IPS DF 6.9 (cell line): Measurements from ENCODE around the gene MORN3.
"Not testable (repeated sequence)": the region's sequence is repeated elsewhere in the genome, so short reads cannot be mapped to it uniquely, and the experiment has no call there.

Experiments used
- DNase-seq: peaks from one replicate; pipeline ENCODE4 v3.0.0-alpha.2; 2013; ENCODE audit warnings: low read depth, low spot score
- H3K27ac ChIP-seq: one replicate; pipeline ENCODE4 v1.5.1; 2013; ENCODE audit warnings: low read length, control low read depth
- H3K27me3 ChIP-seq: 2 replicates; pipeline ENCODE4 v1.6.1; 2013; ENCODE audit warnings: mild to moderate bottlenecking, low read length; ENCODE audit not compliant: control insufficient read depth, insufficient read depth
- H3K36me3 ChIP-seq: 2 replicates; pipeline ENCODE4 v1.6.1; 2013; ENCODE audit warnings: low read length; ENCODE audit not compliant: control insufficient read depth, insufficient read depth
- H3K4me1 ChIP-seq: 2 replicates; pipeline ENCODE4 v1.6.1; 2013; ENCODE audit warnings: low read length; ENCODE audit not compliant: control insufficient read depth, insufficient read depth
- H3K4me3 ChIP-seq: 2 replicates; pipeline ENCODE4 v1.5.1; 2013; ENCODE audit warnings: mild to moderate bottlenecking, low read length
- H3K9me3 ChIP-seq: 2 replicates; pipeline ENCODE4 v1.6.1; 2013; ENCODE audit warnings: low read length, inconsistent platforms; ENCODE audit not compliant: control insufficient read depth, insufficient read depth
- WGBS: extraction: QIAGEN DNeasy Blood & Tissue Kit; methylation state at CpG from one replicate; pipeline ENCODE4 v1.1.7; 2013; ENCODE audit warnings: mixed read lengths, missing lambda C conversion rate; ENCODE audit not compliant: insufficient read length, insufficient coverage; 5-methylcytosine and 5-hydroxymethylcytosine counted together

The MORN3 gene

DNA sequence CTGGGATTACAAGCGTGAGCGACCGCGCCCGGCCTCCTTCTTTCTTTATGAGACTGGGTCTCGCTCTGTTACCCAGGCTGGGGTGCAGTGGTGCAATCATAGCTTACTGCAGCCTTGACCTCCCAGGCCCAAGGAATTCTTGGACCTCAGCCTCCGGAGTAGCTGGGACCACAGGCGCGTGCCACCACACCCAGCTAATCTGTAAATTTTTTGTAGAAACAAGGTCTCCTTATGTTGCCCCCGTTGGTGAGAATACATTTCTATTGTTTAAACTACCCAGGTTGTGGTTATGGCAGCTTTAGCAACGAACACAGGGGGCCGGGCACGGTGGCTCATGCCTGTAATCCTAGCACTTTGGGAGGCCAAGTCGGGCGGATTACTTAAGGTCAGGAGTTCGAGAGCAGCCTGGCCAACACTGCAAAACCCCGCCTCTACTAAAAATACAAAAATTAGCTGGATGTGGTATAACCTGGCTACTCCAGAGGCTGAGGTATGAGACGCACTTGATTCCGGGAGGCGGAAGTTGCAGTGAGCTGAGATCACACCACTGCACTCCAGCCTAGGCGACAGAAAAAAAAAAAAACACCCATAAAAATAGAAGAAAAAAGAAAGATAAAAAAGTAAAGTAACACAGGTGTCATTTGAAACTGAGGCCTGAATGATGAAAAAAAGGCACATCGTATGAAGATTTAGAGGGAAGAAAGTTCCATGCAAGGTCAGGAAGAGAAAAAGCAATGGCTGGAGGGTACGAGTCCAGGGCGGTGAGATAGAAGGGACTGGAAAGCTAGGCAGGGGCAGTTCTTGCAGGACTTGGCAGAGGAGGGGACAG, 42.1 kb upstream of the MORN3 start:
- H3K4me1 ChIP-seq = no peaks in the 10 kb centered on the region; the same call in 1 of the 2 replicates
- H3K27ac ChIP-seq = no peak overlapping the region
- WGBS = no CpG with 5 or more reads among the region's 24 CpGs
- H3K27me3 ChIP-seq = no peaks in the 10 kb centered on the region
- no peak for DNase-seq
- no peaks in the 10 kb centered on the region for H3K9me3 ChIP-seq
- peak overlapping the region; percentile 79; the same call in 1 of the 2 replicates for H3K4me3 ChIP-seq
- H3K36me3 ChIP-seq = 0 out of 2 replicates have a peak, but pooled peaks cover 2% of the 10 kb centered on the region

DNA sequence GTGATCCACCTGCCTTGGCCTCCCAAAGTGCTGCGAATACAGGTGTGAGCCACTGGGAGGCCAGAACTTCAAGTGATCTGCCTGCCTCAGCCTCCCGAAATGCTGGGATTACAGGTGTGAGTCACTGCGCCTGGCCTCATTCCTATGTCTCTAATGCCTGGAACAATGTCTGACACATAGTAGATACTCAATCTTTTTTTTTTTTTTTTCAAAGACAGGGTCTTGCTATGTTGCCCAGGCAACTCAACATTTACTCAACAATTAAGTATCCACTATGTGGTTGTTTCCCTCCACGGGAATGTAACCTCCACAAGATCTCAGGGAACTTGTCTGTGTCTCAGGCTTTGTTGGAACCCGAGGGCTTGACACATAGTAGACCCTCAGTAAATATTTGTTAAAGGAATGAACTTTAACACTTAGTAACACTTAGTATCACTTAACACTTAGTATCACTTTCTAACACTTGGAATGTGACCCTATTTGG, 40.1 kb upstream of the MORN3 start:
- WGBS = no CpG with 5 or more reads among the region's 5 CpGs
- H3K27ac ChIP-seq = no peak overlapping the region
- no peaks in the 10 kb centered on the region; the same call in 1 of the 2 replicates for H3K4me1 ChIP-seq

DNA sequence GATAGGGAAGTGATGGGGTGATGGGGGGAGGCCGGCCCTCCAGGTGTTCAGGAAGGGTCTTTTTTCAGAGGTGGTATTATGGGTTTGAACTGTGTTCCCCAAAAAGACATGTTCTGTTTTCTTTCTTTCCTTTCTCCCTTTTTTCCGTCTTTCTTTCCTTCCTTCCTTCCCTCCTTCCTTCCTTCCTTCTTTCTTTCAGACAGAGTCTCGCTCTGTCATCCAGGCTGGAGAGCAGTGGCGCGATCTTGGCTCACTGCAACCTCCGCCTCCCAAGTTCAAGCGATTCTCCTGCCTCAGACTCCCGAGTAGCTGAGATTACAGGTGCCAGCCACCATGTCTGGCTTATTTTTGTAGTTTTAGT, 39.6 kb upstream of the MORN3 start:
- H3K27me3 ChIP-seq, DNase-seq, H3K4me3 ChIP-seq, H3K9me3 ChIP-seq, H3K4me1 ChIP-seq, H3K27ac ChIP-seq, H3K36me3 ChIP-seq: not testable (repeated sequence)
- WGBS = no CpG with 5 or more reads among the region's 8 CpGs

More for the DNA sequence above, 40.1 kb upstream of the MORN3 start:
- DNase-seq = no peak
- no peaks in the 10 kb centered on the region for H3K9me3 ChIP-seq
- H3K27me3 ChIP-seq = no peaks in the 10 kb centered on the region
- no peak overlapping the region for H3K4me3 ChIP-seq
- H3K36me3 ChIP-seq = no peaks in the 10 kb centered on the region

DNA sequence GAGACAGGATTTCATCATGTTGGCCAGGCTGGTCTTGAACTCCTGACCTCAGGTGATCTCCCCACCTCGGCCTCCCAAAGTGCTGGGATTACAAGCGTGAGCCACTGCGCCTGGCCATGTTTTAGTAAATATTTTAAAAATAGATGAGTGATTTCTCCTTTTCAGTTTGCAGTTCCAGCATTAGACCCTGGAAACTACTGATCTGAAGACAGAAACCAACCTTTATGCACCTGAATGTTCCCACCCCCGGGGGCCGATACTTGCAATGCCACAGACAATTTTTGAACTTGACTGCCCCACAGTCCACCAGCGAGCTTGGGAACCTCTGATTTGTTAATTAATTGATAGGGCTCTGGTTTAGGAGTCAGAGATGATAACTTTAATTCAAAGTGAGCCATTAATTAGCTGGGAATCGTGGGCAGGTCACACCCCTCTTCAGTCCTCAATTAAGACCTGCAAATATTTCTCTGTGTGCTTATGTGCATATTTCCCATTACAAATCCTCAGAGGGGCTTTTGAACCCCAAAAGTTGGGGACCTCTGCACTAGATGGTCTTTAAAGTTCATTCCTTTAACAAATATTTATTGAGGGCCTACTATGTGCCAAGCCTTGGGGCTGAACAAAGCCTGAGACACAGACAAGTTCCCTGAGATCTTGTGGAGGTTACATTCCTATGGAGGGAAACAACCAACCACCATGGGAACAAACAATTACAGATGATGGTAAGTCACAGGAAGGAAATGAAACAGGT, 39.0 kb upstream of the MORN3 start:
- Histone ChIP-seq H3K4me3 (no peak overlapping the region), H3K27ac (no peak overlapping the region), H3K4me1 (no peaks in the 10 kb centered on the region), H3K9me3 (no peaks in the 10 kb centered on the region), H3K27me3 (no peaks in the 10 kb centered on the region), H3K36me3 (no peaks in the 10 kb centered on the region)
- no CpG with 5 or more reads among the region's 7 CpGs for WGBS
- no peak for DNase-seq

DNA sequence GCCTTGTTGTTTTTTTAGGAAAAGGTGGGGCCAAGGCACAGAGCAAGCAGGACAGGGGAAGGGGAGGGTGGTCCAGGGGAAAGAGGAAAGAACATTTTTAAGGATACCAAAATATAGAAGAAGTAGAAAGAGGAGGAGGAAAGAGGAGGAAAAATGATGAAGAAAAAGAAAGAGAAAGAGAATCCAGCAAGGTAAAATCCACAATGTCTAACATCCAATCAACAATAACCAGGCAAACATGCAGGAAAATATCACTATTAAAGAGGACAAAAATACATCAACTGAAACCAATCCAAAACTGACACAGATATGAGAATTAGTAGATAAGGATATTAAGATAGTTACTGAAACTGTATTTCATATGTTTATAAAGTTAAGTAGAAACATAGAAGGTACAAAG, 36.1 kb upstream of the MORN3 start:
- DNase-seq = no peak
- Histone ChIP-seq H3K27ac (no peak overlapping the region), H3K9me3 (no peaks in the 10 kb centered on the region), H3K36me3 (no peaks in the 10 kb centered on the region), H3K4me3 (no peak overlapping the region), H3K27me3 (no peaks in the 10 kb centered on the region), H3K4me1 (no peaks in the 10 kb centered on the region; the same call in 1 of the 2 replicates)

DNA sequence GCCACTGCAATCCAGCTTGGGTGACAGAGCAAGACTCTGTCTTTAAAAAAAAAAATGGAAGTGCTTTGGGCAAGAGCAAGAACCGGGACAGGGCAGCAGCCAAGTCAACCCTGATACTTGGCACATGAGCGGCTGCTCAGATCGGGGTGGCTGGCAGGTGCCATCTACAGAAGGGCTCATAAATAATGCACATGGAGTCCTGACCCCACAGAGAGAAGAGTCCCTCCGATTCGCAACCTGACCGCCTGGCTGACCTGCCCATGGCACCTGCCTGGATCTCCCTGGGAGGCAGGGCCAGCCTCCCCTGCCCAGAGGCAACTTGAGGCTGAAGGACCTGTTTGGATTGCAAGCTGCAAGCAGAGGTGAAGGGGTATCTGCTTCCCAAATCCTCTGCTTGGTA, 33.5 kb upstream of the MORN3 start:
- no peak for DNase-seq
- Histone ChIP-seq H3K36me3 (no peaks in the 10 kb centered on the region), H3K4me3 (no peak overlapping the region), H3K4me1 (no peaks in the 10 kb centered on the region; the same call in 1 of the 2 replicates), H3K27me3 (no peaks in the 10 kb centered on the region), H3K9me3 (no peaks in the 10 kb centered on the region), H3K27ac (no peak overlapping the region)
- no CpG with 5 or more reads among the region's 6 CpGs for WGBS

DNA sequence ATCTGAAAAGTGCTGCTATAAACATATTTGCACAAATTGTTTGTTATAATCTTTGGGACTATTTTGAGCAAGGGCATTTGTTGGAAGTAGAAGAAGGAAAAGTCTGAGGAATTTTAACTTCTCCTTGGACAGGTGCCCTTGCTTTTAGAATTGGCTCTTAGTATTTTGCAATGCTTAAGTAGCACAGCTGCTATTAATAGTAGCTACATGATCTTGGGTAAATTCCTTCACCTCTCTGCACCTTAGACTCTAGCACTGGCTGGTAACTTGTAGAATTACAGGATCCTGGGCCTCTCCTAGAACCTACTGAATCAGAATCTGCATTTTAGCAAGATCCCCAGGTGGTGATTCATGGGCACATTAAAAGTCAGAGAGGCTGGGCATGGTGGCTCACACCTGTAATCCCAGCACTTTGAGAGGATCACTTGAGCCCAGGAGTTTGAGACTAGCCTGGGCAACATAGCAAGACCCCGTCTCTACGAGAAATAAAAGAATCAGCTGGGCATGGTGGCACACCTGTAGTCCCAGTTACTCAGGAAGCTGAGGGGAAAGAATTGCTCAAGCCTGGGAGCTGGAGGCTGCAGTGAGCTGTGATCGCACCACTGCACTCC, 32.3 kb upstream of the MORN3 start:
- DNase-seq = no peak
- Histone ChIP-seq H3K36me3 (no peaks in the 10 kb centered on the region), H3K27ac (no peak overlapping the region), H3K27me3 (no peaks in the 10 kb centered on the region), H3K9me3 (no peaks in the 10 kb centered on the region), H3K4me1 (no peaks in the 10 kb centered on the region; the same call in 1 of the 2 replicates), H3K4me3 (no peak overlapping the region)
- no CpG with 5 or more reads among the region's 3 CpGs for WGBS

DNA sequence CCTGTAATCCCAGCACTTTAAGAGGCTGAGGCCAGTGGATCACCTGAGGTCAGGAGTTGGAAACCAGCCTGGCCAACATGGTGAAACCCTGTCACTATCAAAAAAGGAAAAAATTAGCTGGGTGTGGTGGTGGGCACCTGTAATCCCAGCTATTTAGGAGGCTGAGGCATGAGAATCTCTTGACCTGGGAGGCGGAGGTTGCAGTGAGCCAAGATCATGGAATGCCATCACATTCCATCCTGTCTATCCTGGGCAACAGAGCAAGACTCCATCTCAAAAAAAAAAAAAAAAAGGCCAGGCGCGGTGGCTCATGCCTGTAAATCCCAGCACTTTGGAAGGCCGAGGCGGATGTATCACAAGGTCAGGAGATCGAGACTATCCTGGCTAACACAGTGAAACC, 28.4 kb upstream of the MORN3 start:
- not testable (repeated sequence) for H3K4me1 ChIP-seq, H3K27ac ChIP-seq

DNA sequence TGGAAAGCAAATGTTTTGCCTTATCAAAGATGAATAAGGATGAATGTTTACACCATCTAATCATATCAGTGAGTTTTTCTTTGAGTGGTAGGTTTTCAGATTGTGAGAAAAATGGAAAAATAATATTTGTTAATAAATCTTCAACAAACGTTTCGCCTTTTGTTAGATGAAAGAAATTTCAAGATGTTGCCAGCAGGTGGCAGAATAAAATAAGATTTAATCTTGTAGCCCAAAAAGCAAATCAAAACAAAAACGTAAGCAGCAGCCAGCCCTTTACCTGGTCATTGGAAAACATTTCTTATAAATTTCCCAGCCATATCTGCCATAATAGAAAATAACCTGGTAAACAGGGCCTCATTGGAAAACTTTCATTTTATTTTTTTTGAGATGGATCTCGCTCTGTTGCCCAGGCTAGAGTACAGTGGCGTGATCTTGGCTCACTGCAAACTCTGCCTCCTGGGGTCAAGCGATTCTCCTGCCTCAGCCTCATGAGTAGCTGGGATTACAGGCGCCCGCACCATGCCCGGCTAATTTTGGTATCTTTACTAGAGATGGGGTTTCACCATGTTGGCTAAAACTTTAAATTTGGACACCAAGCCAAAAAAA, 27.7 kb upstream of the MORN3 start:
- Histone ChIP-seq H3K27ac (no peak overlapping the region), H3K4me1 (no peaks in the 10 kb centered on the region), H3K27me3 (no peaks in the 10 kb centered on the region), H3K9me3 (no peaks in the 10 kb centered on the region), H3K4me3 (no peak overlapping the region), H3K36me3 (no peaks in the 10 kb centered on the region)
- WGBS = 80% methylated on average over 2 of the region's 9 CpGs
- DNase-seq = no peak

More for the DNA sequence above, 28.4 kb upstream of the MORN3 start:
- not testable (repeated sequence) for H3K36me3 ChIP-seq, H3K9me3 ChIP-seq, DNase-seq, H3K4me3 ChIP-seq, H3K27me3 ChIP-seq
- WGBS = no CpG with 5 or more reads among the region's 6 CpGs

DNA sequence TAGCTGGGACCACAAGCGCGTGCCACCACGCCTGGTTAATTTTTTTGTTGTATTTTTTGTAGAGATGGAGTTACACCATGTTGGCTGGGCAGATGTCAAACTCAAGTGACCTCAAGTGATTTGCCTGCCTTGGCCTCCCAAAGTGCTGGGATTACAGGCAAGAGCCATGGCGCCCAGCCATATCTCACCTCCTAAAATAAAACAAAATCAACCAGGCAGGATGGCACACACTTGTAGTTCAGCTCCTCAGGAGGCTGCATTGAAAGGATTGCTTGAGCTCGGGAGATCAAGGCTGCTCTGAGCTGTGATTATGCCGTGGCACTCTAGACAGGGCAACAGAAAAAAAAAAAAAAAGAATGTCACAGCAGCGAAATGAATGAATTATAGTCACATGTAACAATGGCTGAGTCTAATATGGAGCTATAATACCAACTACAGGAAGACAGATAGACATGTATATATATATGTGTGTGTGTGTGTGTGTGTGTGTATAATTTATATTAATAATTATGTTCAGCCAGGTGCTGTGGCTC, 23.8 kb upstream of the MORN3 start:
- no CpG with 5 or more reads among the region's 7 CpGs for WGBS
- H3K36me3 ChIP-seq = no peaks in the 10 kb centered on the region
- no peak for DNase-seq
- no peak overlapping the region for H3K27ac ChIP-seq
- no peaks in the 10 kb centered on the region; the same call in 1 of the 2 replicates for H3K4me1 ChIP-seq
- H3K9me3 ChIP-seq = no peaks in the 10 kb centered on the region
- no peaks in the 10 kb centered on the region for H3K27me3 ChIP-seq
- no peak overlapping the region for H3K4me3 ChIP-seq
